22Rv1 (cell line): ENCODE results near the gene AGTR1.

Source experiments
- H3K27ac ChIP-seq: fragments of 450-650 bp; 2 replicates; pipeline ENCODE4 v1.5.1; 2017
- CTCF ChIP-seq: fragments of 450-650 bp; IDR thresholded peaks from 2 replicates; pipeline ENCODE4 v1.5.1; 2017; ENCODE audit warnings: mild to moderate bottlenecking
- ZFX ChIP-seq: fragments of 450-650 bp; IDR thresholded peaks from 2 replicates; pipeline ENCODE4 v1.6.1; 2017; ENCODE audit warnings: antibody characterized with exemption, borderline replicate concordance

Gene AGTR1

GRCh38 chr3:148681080-148681479 lies 16.6 kb upstream of the AGTR1 start:
- H3K27ac ChIP-seq = no peak overlapping the region
- no peak for TF ChIP-seq CTCF
- no peak for TF ChIP-seq ZFX

GRCh38 chr3:148682997-148683396 lies 14.7 kb upstream of the AGTR1 start:
- TF ChIP-seq ZFX (no peak), CTCF (no peak)
- H3K27ac ChIP-seq = no peak overlapping the region

GRCh38 chr3:148694116-148694515 lies 3.6 kb upstream of the AGTR1 start:
- no peak for TF ChIP-seq ZFX
- TF ChIP-seq CTCF = no peak
- no peak overlapping the region for H3K27ac ChIP-seq

- no peak for TF ChIP-seq ZFX
- TF ChIP-seq CTCF = no peak
- no peak overlapping the region for H3K27ac ChIP-seq
These were observed 597 bp downstream of the AGTR1 start for GRCh38 chr3:148698190-148698810.

GRCh38 chr3:148705314-148705713 lies 7.6 kb downstream of the AGTR1 start:
- TF ChIP-seq CTCF = no peak
- TF ChIP-seq ZFX = no peak

GRCh38 chr3:148707601-148708380 lies 10.1 kb downstream of the AGTR1 start:
- TF ChIP-seq ZFX (no peak), CTCF (no peak)
- no peak overlapping the region for H3K27ac ChIP-seq

More at GRCh38 chr3:148705314-148705713, 7.6 kb downstream of the AGTR1 start:
- H3K27ac ChIP-seq = no peak overlapping the region

- no peak for TF ChIP-seq ZFX
- no peak for TF ChIP-seq CTCF
- H3K27ac ChIP-seq = no peak overlapping the region
These were observed 10.7 kb downstream of the AGTR1 start for GRCh38 chr3:148708409-148708808.
